Left lung (tissue), 10 donors: ENCODE results near the gene TSC22D1. TPM values are rescaled to one million over a fixed set of nuclear protein-coding genes. Genes with fewer than 3 reads are reported as not detected.

Experiments used
- ATAC-seq: fragments of 200-7000 bp; cut with Tn5 transposase; one replicate; pipeline ENCODE4 v1.9.1; 2020; ENCODE audit warnings: moderate library complexity
- DNase-seq, 4 donors: peaks; one replicate each; pipeline ENCODE4 v3.0.0-alpha.2; 2013 to 2020
- H3K27ac ChIP-seq, 2 donors: fragments of 200-600 bp; sonication (generic) in 1 of 2; one replicate each; pipeline versions ENCODE4 v1.5.0 to v1.8.0; 2020 to 2021
- H3K27me3 ChIP-seq, 2 donors: fragments of 200-600 bp; sonication (generic) in 1 of 2; one replicate each; pipeline versions ENCODE4 v1.5.0 to v1.8.0; 2020 to 2021
- H3K36me3 ChIP-seq, 2 donors: fragments of 200-600 bp; sonication (generic) in 1 of 2; one replicate each; pipeline versions ENCODE4 v1.5.0 to v1.8.0; 2020 to 2021
- H3K4me1 ChIP-seq, 2 donors: fragments of 200-600 bp; one replicate each; pipeline ENCODE4 v1.8.0; 2021
- H3K4me3 ChIP-seq, 2 donors: fragments of 200-600 bp; sonication (generic) in 1 of 2; one replicate each; pipeline versions ENCODE4 v1.5.0 to v1.8.0; 2020 to 2021; ENCODE audit warnings: mild to moderate bottlenecking in 1 of 2
- H3K9me3 ChIP-seq, 2 donors: fragments of 200-600 bp; sonication (generic) in 1 of 2; one replicate each; pipeline versions ENCODE4 v1.5.0 to v1.8.0; 2020 to 2021
- CTCF ChIP-seq, 2 donors: fragments of 200-600 bp; sonication (generic) in 1 of 2; IDR thresholded peaks; one replicate each; pipeline versions ENCODE4 v1.5.0 to v1.8.0; 2021; ENCODE audit warnings: antibody characterized with exemption in 2 of 2
- intact Hi-C, 2 donors: fragments of 100-400 bp; cut with DNase I; formaldehyde crosslinking; loops; one replicate each; pipeline versions ENCODE4 v1.11.2 to v1.14.2; 2022
- polyA plus RNA-seq, 6 donors: library from polyadenylated mRNA; unstranded; fragments of 120-200 nt; gene quantifications; one replicate each; pipeline ENCODE4 v1.2.1, GENCODE V29; 2013; ENCODE audit not compliant: insufficient read length in 6 of 6
- total RNA-seq, 2 donors: library from RNA; stranded (reverse); fragmentation: NEBNext Ultra II Directional; extraction: Animal tissue kit (Norgen Biotek cat#: 25700); gene quantifications; one replicate each; pipeline ENCODE4 v1.2.1, GENCODE V29; 2021
- donor health status: DM: no; HTN: yes; CAD: no.
- donor health status: DM: no; HTN: no; CAD: no.

TSC22D1 gene
- total and polyA plus RNA-seq, 8 donors: 95.4 to 192 (median 182) TPM

DNA sequence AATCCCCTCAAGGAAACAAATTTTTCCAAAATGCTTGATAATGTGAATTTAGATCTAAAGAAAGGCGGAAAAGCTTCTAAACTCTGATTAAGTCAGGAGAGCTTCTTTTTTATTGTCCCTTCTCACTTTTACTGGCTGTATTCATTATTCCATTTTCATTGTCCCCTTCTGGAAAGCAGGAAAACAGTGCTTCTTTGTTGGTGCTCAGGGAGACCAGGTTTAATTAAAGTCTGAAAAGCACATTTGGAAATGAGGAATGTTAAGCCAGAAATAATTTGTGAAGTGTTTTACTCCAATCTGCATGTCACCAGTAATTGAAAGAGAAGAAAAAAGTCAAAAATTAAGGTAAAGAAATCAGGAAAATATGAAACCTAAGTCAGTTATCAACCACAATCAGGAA is 43.5 kb upstream of the TSC22D1 start:
- Histone ChIP-seq H3K4me3 (no peak overlapping the region), H3K9me3 (no peaks in the 10 kb centered on the region), H3K27ac (no peak overlapping the region), H3K36me3 (no peaks in the 10 kb centered on the region), H3K27me3 (no peaks in the 10 kb centered on the region), H3K4me1 (no peaks in the 10 kb centered on the region)
- no peak for TF ChIP-seq CTCF (IDR thresholded peaks at IDR 0.05)
- intact Hi-C loops: no loop called here
- DNase-seq: no peak
- no peak for ATAC-seq

GRCh38 chr13:44618326-44618725 is 42.2 kb upstream of the TSC22D1 start:
- no peak overlapping the region for H3K27ac ChIP-seq
- ATAC-seq (no peak), DNase-seq (no peak)
- no peak overlapping the region for H3K4me3 ChIP-seq
- intact Hi-C loops: no loop called here
- H3K9me3 ChIP-seq: no peaks in the 10 kb centered on the region
- H3K4me1 ChIP-seq: no peaks in the 10 kb centered on the region
- H3K36me3 ChIP-seq: no peaks in the 10 kb centered on the region
- TF ChIP-seq CTCF (IDR thresholded peaks at IDR 0.05): no peak
- no peaks in the 10 kb centered on the region for H3K27me3 ChIP-seq

DNA sequence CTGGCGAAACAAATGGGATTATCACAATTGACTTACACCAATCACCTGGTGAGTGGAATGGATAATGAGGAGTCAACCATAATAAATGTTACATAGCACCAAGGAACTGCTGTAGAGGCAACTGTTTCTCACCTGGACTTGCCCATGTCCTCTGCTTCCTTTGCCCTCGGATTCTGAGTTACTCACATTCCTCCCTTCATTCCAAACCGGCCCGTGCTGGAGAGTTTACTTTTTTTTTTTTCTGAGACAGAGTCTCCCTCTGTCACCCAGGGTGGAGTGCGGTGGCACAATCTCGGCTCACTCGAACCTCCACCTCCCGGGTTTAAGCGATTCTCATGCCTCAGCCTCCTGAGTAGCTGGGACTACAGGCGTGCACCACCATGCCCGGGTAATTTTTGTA is 41.5 kb upstream of the TSC22D1 start:
- no peak for DNase-seq
- Histone ChIP-seq H3K27ac (no peak overlapping the region), H3K9me3 (no peaks in the 10 kb centered on the region), H3K4me1 (no peaks in the 10 kb centered on the region), H3K27me3 (no peaks in the 10 kb centered on the region), H3K36me3 (no peaks in the 10 kb centered on the region), H3K4me3 (no peak overlapping the region)
- ATAC-seq: no peak
- intact Hi-C loops: no loop called here
- no peak for TF ChIP-seq CTCF (IDR thresholded peaks at IDR 0.05)

DNA sequence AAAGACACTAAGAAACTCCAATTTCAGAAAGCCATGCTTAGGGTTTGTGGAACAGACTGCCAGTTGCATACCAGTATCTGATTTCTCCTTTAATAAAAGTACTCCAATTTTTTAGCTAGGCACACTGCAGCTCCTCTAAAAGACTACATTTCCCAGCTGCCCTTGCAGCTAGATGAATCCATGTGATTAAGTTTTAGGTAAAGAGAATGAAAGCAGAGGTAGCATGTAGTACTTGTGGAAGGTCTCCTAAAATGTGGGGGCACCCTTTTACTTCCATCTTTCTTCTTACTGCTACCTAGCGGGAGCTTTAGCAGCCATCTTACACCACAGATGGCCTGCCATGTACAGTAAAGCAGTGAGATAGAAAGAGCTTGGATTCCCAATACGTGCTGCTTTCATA is 33.0 kb upstream of the TSC22D1 start:
- no peak overlapping the region for H3K4me3 ChIP-seq
- intact Hi-C loops: no loop called here

DNA sequence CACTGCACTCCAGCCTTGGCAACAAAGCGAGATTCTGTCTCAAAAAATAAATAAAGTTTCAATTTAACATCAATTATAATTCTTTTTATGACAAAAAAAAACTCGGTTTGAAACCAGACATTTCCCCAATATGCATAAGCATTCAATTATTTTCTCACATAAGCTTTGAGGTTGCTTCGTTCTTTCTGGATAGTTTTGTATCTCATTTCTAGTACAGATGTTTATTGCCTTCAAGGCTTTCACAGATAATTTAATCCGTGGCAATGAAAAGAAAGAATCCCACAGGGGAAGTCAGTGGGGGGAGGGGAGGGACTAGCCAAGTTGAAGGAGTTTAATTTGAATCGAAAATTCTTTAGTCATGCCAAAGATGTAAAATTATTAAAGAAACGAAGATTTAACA is 29.6 kb upstream of the TSC22D1 start:
- Histone ChIP-seq H3K9me3 (peaks cover 0 to 9% of the 10 kb centered on the region in 2 donors), H3K27me3 (no peaks in the 10 kb centered on the region), H3K4me1 (no peaks in the 10 kb centered on the region), H3K27ac (no peak overlapping the region), H3K36me3 (no peaks in the 10 kb centered on the region), H3K4me3 (no peak overlapping the region)
- intact Hi-C loops: no loop called here
- DNase-seq (no peak), ATAC-seq (no peak)
- no peak for TF ChIP-seq CTCF (IDR thresholded peaks at IDR 0.05)

More for the DNA sequence above, 33.0 kb upstream of the TSC22D1 start:
- no peaks in the 10 kb centered on the region for H3K4me1 ChIP-seq
- peaks cover 0 to 14% of the 10 kb centered on the region in 2 donors for H3K9me3 ChIP-seq
- DNase-seq: no peak
- no peaks in the 10 kb centered on the region for H3K27me3 ChIP-seq
- no peak for ATAC-seq
- H3K36me3 ChIP-seq: no peaks in the 10 kb centered on the region
- no peak overlapping the region for H3K27ac ChIP-seq
- TF ChIP-seq CTCF (IDR thresholded peaks at IDR 0.05): no peak
